HG02884 (cell line): ENCODE data around the gene BCL3.
"Not testable (repeated sequence)": the region's sequence is repeated elsewhere in the genome, so short reads cannot be mapped to it uniquely, and the experiment has no call there.

Experiments used
- ATAC-seq: cut with Tn5 transposase; IDR thresholded peaks from one replicate; pipeline ENCODE4 v1.9.1; 2021; ENCODE audit warnings: mild to moderate bottlenecking, moderate library complexity; ENCODE audit not compliant: unreplicated experiment

Gene BCL3

GRCh38 chr19:44748426-44749254 lies at the start of gene BCL3:
Gene BCL3 (plus strand): TSS chr19:44748708. CDS start chr19:44748791, 83 bp downstream.
- ATAC-seq, result no peak

DNA sequence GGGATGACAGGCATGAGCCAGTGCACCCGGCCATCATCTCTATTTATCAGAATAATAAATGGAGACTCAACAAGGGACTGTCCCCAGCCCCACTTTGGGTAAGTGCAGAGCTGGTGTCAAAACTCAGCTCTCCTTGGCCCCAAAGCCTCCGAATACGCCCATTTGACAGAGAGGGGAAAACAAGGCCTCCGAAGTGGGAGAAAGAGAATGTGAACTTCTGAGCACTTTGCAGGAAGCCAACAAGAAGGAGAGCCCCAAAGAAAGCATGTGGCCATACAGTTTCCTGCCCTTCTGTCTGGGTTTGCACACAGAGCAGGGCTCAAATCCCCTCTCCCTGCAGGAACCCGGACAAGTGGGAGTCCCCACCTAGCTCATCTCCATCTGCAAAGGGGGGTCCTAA lies 48.0 kb upstream of the BCL3 start:
- ATAC-seq, result no peak

- no peak for ATAC-seq
Observed at GRCh38 chr19:44701228-44701627, 47.3 kb upstream of the BCL3 start.

DNA sequence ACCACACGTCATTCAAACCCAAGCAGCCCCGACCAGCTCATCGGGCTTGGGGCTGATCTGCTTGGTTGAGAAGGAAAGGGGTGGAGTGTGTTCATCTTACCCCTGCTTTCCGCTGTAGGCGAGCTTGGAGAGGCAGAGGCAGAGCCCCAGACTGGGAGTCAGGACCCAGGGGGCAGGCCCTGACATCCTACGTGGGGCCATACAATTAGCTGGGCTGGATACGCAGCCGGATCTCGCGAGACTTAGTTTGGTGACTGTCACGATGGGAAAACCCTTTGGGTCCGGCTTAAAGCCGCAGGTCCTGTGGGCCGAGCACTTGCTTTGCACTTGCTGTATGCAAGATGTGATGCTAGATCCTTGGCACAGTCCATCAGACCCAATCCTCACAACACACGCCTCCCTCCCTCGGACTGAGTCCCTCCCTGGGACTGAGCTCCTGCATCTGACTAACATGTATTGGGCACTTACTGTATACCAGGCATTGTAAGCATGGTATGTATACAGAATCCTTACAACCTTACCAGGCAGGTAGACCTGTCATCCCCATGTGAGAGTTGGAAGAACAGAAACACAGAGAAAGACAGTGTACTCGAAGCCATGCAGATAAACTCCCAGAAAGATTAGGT lies 45.8 kb upstream of the BCL3 start:
- ATAC-seq, result no peak

- no peak for ATAC-seq
Observed at GRCh38 chr19:44703336-44704078, 45.0 kb upstream of the BCL3 start.

GRCh38 chr19:44704982-44705381 lies 43.5 kb upstream of the BCL3 start:
- ATAC-seq, result no peak

GRCh38 chr19:44705502-44706010 lies 43.0 kb upstream of the BCL3 start:
- no peak for ATAC-seq

- ATAC-seq, result no peak
Observed at GRCh38 chr19:44706506-44707236, 41.8 kb upstream of the BCL3 start.

- ATAC-seq, result no peak
Observed at GRCh38 chr19:44707794-44708193, 40.7 kb upstream of the BCL3 start.

DNA sequence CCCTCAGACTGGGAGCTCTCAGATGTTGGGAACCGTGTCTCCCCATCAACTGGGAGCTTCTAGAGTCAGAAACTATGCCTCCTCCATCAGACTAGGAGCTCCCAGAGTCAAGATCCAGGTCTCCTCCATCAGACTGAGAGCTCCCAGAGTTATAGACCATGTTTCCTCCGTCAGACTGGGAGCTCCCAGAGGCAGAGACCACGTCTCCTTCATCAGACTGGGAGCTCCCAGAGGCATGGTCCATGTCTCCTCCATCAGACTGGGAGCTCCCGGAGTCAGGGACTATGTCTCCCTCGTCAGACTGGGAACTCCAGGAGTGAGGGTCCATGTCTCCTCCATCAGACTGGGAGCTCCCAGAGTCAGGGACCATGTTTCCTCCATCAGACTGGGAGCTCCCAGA lies 39.6 kb upstream of the BCL3 start:
- ATAC-seq, result no peak

DNA sequence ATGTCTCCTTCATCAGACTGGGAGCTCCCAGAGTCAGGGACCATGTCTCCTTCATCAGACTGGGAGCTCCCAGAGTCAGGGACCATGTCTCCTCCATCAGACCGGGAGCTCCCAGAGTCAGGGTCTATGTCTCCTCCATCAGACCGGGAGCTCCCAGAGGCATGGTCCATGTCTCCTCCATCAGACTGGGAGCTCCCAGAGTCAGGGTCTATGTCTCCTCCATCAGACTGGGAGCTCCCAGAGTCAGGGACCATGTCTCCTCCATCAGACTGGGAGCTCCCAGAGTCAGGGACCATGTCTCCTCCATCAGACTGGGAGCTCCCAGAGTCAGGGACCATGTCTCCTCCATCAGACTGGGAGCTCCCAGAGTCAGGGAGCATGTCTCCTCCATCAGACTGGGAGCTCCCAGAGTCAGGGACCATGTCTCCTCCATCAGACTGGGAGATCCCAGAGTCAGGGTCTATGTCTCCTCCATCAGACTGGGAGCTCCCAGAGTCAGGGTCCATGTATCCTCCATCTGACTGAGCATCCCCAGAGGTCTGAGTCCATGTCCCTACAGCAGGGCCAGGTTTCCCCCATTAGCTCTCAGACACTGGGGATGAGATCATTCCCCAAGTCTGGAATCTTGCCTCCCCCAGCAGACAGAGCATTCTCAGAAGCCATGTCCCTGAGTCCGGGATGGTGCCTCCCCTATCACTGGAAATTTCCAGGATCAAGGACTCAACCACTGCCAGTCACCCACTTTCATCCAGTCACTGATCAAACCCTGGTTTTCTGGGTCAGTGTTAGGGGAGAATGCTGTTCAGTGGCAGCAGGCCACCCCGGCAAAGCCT lies 38.9 kb upstream of the BCL3 start:
- not testable (repeated sequence) for ATAC-seq

DNA sequence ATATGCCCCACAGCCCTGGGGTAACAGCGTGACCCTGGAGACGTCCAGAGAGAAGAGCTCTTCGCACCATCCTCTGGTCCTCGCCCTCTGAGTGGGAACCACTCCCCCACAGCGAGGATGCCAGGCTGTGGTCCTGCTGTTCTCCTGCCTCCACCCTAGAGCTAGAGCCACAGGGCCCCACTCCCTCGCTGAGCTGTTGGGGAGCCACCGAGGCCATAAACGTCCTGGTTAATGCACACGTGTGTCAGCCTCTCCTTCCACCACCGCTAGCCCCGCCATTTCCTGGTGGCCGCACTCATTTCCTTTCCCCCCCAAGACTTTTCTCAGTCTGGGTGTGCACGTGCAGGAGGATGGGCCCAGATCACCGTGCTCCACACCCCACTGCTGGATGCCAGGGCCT lies 38.0 kb upstream of the BCL3 start:
- no peak for ATAC-seq

- no peak for ATAC-seq
Observed at GRCh38 chr19:44712864-44713515, 35.5 kb upstream of the BCL3 start.

DNA sequence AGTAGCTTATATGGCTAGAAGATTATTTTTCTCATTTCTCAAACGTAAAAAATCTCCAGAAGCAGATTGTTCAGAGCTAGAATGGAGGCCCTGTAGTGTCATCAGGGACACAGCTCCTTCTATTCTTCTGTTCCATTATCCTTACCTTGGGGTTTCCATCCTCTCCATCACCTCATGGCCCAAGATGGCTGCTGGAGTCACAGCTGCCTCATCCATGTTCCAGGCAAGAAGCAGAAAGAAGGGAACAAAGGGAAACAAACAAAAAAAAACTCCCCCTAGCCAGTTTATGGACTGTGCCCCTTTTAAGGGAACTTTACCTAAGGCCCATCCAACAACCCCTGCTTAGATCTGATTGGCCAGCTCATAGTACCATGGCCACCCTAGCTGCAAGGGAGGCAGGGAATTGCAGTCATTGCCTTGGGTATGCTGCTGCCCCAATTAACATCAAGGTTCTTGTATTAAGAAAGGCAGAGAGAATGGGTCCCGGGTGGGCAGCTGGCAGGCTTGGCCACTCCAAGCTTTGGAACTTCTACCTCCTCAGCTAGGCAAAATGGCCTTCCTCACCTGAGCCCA lies 33.8 kb upstream of the BCL3 start:
- no peak for ATAC-seq

- no peak for ATAC-seq
Observed at GRCh38 chr19:44717603-44718002, 30.9 kb upstream of the BCL3 start.

- no peak for ATAC-seq
Observed at GRCh38 chr19:44718441-44719261, 29.9 kb upstream of the BCL3 start.

GRCh38 chr19:44719262-44719701 lies 29.2 kb upstream of the BCL3 start:
- ATAC-seq, result no peak

DNA sequence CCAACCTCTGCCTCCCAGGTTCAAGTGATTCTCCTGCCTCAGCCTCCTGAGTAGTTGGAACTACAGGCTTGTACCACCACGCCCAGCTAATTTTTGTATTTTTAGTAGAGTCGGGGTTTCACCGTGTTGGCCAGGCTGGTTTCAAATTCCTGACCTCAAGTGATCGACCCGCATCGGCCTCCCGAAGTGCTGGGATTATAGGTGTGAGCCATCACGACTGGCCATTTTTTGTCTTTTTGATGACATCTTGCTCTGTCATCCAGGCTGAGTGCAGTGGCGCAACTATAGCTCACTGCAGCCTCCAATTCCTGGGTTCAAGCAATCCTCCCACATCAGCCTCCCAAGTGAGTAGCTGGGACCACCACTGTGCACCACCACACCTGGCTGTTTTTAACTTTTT lies 28.1 kb upstream of the BCL3 start:
- ATAC-seq, result not testable (repeated sequence)
